HG02642 (cell line): ENCODE results near the gene ACSM2B.
"Not testable (repeated sequence)": the region's sequence is repeated elsewhere in the genome, so short reads cannot be mapped to it uniquely, and the experiment has no call there.

Source experiments
- ATAC-seq: cut with Tn5 transposase; IDR thresholded peaks from one replicate; pipeline ENCODE4 v1.9.1; 2021; ENCODE audit warnings: mild to moderate bottlenecking; ENCODE audit not compliant: unreplicated experiment, poor library complexity

ACSM2B gene, protein sequence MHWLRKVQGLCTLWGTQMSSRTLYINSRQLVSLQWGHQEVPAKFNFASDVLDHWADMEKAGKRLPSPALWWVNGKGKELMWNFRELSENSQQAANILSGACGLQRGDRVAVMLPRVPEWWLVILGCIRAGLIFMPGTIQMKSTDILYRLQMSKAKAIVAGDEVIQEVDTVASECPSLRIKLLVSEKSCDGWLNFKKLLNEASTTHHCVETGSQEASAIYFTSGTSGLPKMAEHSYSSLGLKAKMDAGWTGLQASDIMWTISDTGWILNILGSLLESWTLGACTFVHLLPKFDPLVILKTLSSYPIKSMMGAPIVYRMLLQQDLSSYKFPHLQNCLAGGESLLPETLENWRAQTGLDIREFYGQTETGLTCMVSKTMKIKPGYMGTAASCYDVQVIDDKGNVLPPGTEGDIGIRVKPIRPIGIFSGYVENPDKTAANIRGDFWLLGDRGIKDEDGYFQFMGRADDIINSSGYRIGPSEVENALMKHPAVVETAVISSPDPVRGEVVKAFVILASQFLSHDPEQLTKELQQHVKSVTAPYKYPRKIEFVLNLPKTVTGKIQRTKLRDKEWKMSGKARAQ

DNA sequence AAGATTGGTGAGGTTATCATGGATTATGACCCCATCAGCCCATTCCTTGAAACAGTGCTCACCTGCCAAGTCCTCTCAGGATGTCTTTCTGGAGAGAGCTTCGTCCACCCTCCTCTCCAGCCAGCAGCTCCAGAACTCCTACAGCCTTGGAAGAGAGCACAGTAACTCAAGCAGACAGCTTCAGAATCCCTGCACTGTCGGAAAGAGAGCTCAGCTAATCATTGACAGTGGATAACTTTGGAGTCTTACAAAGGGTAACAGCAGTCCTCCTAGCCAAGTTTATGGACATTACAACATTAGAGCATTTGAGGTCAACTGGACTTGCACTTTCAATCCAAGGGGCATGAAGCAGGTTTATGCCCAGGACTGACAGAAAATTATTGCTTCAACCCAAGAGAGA is at the start of gene ACSM2B:
Gene ACSM2B (minus strand): TSS at position 223 of the 400 bp plus-strand sequence. CDS start 11,522 bp downstream, outside the sequence.
- not testable (repeated sequence) for ATAC-seq

DNA sequence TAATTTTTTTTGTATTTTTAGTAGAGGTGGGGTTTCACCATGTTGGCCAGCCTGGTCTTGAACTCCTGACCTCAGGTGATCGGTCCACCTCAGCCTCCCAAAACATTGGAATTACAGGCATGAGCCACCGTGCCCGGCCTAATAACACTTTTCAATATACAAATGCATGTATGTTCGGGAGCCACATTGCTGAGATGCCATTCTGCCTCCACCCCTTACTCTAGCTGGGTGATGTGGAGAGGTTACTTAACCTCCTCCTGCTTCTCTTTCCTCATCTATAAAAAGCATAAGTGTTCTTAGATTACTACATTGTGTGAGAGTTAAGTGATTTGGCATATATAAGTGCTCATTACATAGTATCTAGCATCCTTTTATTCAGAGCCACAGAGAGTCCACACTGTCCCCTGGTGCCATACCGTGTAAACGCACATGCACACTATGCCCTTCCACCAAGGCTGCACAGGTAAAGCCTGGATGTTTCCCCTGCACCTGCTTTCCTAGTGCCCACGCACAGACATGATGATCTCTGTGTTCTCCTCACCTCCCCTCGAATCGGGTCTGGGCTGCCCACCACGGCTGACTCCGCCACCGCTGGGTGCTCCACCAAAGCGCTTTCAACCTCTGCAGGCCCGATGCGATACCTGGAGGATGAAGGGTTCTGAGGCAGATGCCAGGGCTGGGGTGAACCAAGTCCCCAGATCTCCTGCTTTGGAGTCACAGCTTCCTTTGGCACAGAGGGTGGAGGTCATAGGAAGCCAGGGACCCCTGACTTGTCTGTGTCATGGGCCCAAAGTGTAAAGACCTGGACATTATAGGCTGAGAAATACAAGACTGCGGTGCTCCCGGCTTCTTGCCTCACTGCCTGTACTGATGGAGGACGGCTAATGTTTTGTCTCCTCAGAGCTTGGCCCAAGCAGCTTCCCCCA is 49.0 kb upstream of the ACSM2B start:
- ATAC-seq: no peak

DNA sequence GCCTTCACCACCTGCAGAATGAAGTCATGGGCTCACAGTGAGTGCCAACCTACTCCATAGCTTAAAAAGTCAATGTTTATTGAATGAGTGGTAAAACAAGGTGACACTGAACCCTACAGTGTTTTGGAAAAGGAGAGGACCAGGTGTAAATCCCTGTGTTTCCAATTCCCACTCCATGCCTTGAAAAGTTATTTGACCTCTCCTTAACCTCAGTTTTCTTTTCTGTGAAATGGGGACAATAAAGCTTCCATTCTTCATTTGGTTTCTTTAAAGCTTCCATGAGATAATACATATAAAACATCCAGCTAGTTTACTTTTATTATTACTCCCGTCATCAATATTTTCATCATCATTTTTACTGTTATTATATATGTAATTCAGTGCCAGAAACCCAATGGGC is 48.0 kb upstream of the ACSM2B start:
- ATAC-seq: no peak

DNA sequence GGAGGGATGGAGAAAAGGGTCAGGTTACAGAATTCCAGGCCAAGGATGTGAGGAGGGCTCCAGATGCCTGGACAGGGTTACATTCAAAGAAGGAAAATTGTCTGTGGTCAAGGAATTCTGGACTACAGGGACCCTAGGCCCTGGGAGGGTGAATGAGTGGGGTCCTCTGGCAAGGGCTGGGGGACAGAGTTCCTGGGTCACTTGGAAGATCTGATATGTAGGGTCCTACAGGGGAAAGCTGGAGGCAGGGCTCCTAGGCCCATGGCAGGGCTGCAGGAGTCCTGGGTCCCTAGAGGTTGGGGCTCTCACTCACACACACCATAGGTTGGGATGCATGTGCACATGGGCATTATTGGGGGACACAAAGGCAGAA is 46.3 kb upstream of the ACSM2B start:
- no peak for ATAC-seq

DNA sequence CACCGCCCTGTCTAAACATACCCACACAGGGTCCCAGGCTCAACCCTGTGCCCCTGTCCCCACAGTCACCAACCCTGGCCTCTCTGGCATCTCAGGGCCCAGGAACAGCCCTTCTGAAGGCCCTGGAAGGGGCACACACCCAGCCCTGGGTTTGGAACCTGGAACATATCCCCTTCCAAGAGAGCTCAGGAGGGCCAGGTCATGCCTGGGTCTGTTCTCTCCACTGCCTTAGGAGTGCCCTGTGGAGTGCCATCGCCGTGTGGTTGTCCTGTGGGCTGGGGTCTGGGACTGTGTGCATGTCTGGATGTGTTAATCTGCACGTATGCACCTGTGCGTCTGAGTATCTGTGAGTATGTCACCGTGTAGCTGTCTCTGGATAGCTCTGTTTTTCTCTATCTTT is 45.2 kb upstream of the ACSM2B start:
- no peak for ATAC-seq

DNA sequence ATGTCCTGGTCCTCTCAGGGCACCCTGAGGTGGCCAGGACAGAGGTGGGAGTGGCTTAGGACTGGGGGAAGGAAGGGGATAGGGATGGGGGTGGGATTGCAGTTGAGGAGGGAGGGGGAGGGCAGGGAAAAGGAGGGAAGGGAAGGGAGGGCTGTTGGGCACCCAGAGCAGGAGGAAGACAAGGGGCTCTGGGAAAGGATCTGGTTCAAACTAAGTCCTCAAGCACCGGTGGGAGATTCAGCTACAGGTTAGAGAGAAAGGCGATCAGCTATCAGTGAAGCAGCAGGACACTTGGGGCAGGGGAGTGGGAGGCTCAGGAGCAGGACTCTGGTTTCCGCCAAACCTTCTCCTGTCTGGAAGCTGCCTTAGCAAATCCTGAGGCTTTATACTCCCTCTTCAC is 44.6 kb upstream of the ACSM2B start:
- no peak for ATAC-seq

DNA sequence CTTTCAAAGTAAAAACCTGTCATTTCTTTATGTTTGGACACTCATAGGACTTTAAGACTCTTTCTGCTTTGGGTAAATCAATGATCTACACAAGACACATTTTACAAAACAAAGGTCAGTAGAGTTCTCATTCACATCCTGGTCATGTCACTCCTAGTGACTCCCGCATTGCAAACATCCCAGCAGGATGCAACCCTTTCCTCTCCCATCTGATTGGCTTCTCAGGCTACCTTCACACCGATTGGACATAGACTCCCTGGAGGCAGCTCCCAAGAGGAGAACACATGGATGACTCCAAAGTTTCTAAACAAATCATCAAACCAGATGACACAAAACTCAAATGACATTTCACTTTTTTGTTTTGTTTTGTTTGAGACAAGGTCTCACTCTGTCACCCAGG is 43.8 kb upstream of the ACSM2B start:
- no peak for ATAC-seq

DNA sequence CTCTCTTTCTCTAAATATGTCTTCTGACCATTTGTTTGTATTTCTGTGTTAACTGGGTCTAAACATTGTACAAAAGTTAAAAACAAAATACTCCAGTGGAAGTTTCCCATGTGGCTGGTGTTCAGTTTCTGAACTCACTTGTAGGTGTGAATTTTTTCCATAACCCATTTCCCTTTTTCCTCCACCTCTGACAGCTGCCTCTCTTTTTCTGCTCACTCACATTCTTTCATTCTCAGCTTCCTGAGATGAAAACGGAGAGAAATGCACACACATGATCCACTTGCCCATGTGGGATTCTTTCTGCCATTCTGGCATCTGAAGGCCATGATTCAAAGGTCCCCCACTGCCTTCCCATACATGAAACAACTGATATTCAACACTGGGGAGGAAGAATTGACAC is 41.1 kb upstream of the ACSM2B start:
- no peak for ATAC-seq

DNA sequence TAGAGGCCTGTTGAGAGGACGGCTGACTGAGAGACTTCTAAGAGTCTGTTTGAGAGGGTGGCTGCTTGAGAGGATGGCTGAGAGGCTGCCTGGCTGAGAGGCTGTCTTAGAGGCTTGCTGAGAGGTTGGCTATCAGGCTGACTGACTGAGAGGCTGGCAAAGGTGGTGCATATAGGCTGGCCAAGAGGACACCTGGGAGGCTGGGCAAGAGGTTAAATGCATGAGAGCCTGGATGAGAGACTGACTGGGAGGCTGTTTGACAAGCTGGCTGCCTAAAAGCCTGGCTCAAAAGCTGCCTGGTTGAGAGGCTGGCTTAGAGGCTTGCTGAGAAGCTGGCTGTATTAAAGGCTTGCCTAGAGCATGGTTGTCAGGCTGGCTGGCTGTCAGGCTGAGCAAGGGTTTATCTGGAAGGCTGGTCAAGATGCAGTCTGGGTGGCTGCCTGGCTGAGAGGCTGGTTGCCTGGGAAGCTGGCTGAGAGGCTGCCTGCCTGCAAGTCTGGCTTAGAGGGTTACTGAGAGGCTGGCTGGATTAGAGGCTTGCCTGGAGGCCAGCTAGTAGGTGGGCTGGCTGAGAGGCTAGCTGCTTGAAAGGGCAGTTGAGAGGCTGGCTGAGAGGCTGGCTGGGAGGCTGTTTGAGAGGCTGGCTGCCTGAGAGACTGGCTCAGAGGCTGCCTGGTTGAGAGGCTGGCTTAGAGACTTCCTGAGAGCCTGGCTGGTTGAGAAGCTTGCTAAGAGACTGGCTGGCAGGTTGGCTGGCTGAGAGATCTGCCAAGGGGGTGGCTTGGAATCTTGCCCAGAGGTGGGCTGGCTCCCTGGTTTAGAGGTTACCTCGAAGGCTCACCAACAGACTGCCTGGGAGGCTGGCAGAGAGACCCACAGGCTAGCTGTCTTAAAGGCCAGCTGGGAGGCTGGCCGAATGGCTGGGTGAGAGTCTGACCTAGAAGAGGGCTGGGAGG is 38.3 kb upstream of the ACSM2B start:
- no peak for ATAC-seq

DNA sequence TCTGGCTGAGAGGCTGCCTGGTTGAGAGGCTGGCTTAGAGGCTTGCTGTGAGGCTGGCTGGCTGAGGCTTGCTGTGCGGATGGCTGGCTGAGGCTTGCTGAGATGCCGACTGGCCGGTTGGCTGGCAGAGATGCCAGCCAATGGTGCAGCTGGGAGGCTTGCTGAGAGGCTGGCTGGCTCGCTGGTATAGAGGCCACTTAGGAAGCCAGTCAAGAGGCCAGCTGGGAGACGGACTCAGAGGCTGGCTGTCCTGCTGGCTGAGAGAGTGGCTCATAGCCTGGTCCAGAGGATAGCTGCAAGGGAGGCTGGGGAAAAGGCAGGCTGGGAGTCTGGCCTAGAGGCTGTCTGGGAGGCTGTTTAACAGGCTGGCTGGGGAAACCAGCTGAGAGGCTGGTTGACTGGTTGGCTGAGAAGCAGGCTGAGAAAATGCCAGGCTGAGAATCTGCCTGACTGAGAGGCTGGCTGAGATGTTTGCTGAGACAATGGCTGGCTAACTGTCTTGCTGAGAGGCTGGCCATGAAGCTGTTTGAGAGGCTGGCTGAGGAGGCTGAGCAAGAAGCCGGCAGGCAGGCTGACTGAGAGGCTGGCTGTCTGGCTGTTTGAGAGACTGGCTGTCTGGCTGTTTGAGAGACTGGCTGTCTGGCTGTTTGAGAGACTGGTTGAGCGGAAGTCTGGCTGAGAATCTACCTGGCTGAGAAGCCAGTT is 37.5 kb upstream of the ACSM2B start:
- no peak for ATAC-seq

DNA sequence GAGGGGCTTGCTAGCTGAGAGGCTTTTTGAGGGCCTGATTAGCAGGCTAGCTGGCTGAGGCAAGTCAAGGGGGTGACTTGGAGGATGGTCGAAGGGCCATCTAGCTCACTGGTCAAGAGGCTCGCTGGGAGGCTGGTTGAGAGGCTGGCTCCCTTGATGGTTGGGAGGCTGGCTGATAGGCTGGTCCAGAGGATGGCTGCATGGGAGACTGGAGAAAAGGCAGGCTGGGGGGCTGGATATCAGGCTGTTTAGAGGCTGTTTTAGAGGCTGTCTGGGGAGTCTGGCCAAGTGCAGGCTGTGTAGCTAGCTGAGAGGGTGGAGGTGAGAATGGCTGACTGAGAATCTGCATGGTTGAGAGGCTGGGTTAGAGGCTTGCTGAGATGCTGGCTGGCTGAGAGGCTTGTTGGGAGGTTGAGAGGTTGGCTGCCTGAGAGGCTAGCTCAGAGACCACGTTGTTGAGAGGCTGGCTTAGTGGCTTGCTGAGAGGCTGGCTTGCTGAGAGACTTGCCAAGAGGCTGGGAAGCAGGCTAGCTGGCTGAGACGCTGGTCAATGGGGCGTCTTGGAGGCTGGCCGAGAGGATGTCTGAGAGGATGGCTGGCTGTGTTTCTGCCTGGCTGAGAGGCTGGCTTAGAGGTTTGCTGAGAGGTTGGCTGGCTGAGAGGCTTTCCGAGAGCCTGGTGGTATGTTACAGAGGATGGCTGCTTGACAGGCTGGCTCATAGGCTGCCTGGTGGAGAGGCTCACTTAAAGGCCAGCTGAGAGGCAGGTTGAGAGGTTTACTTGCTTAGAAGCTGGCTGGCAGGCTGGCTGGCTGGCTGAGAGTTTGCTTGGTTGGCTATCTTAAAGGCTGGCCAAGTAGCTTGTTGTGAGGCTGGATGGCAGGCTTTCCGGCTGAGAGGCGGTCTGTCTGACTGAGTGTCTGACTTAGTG is 36.6 kb upstream of the ACSM2B start:
- ATAC-seq: no peak

DNA sequence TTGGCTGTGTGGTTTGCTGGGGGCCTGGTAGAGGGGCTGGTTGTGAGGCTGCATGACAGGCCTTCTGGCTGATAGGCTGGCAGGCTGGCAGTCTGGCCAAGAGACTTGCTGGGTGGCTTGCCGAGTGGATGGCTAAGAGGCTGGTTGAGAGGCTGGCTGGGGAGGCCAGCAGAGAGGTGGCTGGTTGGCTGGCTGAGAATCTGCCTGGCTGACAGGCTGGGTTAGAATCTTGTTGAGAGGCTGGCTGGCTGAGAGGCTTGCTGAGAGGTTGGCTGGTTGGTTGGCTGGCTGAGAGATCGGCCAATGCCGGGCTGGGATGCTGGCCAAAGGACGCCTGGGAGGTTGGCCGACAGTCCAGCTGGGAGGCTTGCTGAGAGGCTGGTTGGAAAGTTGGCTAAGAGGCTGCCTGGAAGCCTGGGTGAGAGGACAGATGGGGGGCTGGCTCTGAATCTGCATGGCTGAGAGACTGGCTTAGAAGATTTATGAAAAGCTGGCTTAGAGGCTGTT is 35.9 kb upstream of the ACSM2B start:
- no peak for ATAC-seq

DNA sequence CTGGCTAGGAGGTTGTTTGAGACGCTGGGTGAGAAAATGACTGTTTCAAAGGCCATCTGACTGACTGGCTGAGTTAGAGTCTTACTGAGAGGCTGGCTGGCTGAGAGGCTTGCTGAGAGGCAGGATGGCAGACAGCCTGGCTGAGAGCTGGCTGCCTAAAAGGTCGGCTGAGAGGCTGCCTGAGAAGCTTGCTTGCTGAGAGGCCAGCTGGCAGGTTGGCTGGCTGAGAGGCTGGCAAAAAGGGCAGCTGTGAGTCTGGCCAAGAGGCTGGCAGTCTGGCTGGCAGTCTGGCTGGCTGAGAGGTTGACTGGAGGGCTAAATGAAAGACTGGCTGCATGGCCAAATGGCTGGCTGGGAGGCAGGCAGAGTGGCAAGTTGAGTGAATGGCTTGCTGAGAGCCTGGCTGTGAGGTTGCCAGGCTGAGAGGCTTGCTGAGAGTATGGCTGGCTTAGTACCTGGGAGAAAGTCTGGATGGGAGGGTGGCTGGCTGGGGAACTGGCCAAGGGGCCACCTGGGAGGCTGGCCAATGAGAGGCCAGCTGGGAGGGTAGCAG is 35.3 kb upstream of the ACSM2B start:
- ATAC-seq: no peak

DNA sequence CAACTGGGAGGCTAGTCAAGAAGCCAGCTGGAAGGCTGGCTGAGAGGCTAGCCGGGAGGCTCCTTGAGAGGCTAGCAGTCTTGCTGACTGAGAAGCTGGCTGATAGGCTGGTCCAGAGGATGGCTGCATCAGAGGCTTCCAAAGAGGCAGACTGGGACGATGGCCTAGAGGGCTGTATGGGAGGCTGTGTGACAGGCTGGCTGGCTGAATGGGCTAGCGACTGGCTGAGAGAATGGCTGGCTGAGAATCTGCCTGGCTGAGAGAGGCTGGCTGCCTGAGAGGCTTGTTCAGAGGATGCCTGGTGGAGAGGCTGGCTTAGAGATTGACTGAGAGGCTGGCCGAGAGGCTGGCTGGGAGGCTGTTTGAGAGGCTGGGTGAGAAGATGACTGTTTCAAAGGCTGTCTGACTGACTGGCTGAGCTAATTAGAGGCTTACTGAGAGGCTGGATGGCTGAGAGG is 34.8 kb upstream of the ACSM2B start:
- ATAC-seq: no peak

DNA sequence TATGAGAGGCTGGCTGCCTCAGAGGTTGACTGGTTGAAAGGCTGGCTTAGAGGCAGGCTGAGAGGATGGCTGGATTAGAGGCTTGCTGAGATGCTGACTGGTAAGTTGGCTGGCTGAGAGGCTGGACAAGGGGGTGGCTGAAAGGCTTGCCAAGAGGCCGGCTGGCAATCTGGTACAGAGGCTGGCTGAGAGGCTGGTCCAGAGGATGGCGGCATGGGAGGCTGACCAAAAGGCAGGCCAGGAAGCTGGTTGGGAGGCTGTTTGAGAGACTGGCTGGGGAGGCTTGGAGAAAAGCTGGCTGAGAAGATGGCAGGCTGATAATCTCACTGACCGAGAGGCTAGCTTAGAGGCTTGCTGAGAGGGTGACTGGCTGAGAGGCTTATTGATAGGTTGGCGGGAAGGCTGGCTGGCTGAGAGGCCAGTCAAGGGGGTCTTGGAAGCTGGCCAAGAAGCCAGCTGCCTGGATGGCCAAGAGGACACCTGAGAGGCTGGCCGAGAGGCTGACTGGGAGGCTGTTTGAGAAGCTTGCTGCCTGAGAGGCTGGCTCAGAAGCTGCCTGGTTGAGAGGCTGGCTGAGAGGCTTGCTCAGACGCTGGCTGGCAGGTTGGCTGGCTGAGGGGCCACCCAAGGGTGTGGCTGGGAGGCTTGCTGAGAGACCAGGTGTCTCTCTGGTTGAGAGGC is 34.2 kb upstream of the ACSM2B start:
- ATAC-seq: no peak

DNA sequence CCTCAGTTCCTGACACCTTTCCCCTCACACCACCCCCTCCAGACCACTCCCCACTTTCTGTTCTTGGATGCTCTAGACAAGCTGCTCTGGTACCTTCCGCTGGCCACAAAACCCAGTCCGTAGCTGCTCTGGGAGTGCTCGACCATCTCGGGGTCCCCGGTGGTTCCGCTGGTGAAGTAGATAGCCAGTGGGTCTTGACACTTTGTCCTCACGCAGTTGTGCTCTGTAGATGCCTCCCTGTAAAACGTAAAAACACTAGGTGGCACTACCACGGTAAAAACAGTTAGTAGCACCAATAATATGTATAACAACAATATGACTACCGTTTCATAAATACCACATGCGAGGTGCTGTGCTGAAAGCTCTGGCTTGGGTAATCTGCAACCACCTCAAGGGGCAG is 26.0 kb upstream of the ACSM2B start:
- ATAC-seq: not testable (repeated sequence)

DNA sequence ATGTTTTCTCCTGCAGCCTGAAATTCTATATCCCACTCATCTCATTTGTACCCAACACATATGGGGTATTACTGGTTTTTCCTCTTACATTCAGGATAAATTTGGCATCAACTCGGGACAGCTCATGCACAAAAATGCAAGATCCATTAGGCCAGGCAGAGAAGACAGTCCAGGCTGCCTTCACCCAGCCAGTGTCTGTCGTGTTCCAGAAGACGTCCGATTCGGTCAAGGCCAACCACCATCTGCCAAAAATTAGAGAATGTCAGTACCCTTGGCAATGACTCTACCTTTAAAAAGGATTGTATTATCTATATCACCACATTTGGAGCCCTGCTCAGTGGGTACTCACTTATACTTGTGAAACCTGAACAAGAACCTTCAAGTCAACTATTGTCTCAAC is 23.3 kb upstream of the ACSM2B start:
- not testable (repeated sequence) for ATAC-seq
